Nephron (organoid): ENCODE measurements around the gene IL1RN.

ENCODE experiments used
- H3K27ac Mint-ChIP-seq, 3 experiments: 2 replicates each; pipeline ENCODE4 v1.8.0; 2020; ENCODE audit warnings: mixed read lengths in 3 of 3, mild to moderate bottlenecking in 2 of 3, moderate library complexity in 1 of 3
- H3K27me3 Mint-ChIP-seq: 2 replicates; pipeline ENCODE4 v1.8.0; 2021; ENCODE audit warnings: low read depth, mild to moderate bottlenecking, moderate library complexity, mixed read lengths
- H3K36me3 Mint-ChIP-seq: 2 replicates; pipeline ENCODE4 v1.8.0; 2020; ENCODE audit warnings: low read depth, mixed read lengths
- H3K4me1 Mint-ChIP-seq: 2 replicates; pipeline ENCODE4 v1.8.0; 2020; ENCODE audit warnings: mixed read lengths
- H3K4me3 Mint-ChIP-seq, 3 experiments: 2 replicates each; pipeline ENCODE4 v1.8.0; 2020; ENCODE audit warnings: mild to moderate bottlenecking in 3 of 3, mixed read lengths in 3 of 3, moderate library complexity in 2 of 3
- H3K9me3 Mint-ChIP-seq: 2 replicates; pipeline ENCODE4 v1.8.0; 2020; ENCODE audit warnings: mixed read lengths
- CTCF ChIP-seq, 3 experiments: fragments of 200-600 bp; sonication (generic); IDR thresholded peaks; one replicate each; pipeline ENCODE4 v1.5.0; 2021; ENCODE audit warnings: antibody characterized with exemption in 3 of 3; ENCODE audit not compliant: unreplicated experiment in 3 of 3

Gene IL1RN

GRCh38 chr2:113134717-113135116 lies 7.3 kb downstream of the IL1RN start:
- Mint-ChIP-seq H3K9me3 (no peaks in the 10 kb centered on the region), H3K36me3 (no peaks in the 10 kb centered on the region), H3K27me3 (peaks cover 3% of the 10 kb centered on the region), H3K27ac (no peak overlapping the region), H3K4me3 (no peak overlapping the region), H3K4me1 (peaks cover 5% of the 10 kb centered on the region)
- TF ChIP-seq CTCF (IDR thresholded peaks at IDR 0.05; ENCODE audit: unreplicated experiment in 3 of 3) = no peak

DNA sequence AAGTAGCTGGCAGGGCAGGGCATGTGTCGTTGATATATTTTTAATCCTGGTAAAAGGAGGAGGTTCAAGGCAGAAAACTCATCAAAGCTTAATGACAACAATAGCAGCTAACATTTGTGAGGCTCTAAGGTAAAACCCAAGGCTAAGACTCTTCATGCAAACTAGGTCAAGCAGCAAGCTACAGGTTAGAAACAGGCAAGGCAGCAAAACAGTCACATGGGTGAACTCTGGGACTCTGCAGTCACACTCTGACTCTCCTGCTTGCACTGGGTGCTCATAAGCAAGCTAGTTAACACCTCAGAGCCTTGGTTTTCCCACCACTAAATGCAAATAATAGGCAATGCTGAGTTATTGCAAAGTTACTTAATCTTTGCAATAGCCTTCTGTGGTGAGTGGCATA lies 7.9 kb downstream of the IL1RN start:
- Mint-ChIP-seq H3K9me3 (no peaks in the 10 kb centered on the region), H3K4me3 (no peak overlapping the region), H3K27me3 (peaks cover 3% of the 10 kb centered on the region), H3K4me1 (peaks cover 5% of the 10 kb centered on the region), H3K27ac (no peak overlapping the region), H3K36me3 (no peaks in the 10 kb centered on the region)
- TF ChIP-seq CTCF (IDR thresholded peaks at IDR 0.05; ENCODE audit: unreplicated experiment in 3 of 3) = no peak

DNA sequence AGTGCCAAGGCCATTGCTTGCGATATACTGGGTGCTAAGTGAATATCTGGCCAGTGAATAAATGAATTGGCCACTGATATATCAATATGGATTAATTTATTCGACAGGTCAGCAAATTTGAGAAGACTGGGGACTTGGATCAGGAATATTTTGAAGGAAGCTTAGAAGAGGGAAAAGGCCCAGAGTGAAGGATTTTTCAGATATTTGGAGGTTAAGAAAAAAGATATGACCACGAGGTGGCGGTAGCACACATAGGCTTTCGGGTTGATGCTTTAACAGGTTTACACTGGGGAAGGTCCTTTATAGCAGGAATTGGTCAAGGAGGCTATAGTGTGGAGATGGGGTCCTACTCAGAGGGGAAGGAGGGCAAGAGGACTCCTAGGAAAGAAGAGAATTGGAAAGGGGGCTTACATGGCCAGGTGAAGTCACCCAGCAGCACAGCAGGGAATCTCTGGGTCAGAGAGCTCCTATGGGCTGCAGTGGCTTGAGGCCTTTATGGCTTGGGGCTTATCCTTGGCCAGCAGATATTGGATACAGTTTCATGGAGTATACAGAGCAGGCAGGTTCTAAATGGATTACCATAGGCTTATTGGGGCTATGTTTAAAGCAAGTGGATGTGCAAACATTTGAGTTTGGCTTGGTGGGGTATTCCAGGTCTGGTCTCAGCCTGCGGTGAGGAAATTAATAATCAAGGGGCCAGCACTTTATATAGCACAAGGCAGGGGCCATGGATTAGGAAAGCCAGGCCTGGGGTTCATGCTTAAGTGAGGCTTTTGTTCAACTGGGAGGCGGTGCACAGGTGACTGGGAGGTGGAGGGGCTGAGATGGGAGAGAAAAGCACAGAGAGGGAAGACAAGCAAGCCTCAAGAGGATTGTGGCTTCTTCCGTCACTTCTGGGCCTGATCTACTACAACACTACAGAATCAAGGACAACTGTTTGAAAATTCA lies 9.7 kb downstream of the IL1RN start:
- peak; percentile 51 to 74 (median 70) for TF ChIP-seq CTCF (IDR thresholded peaks at IDR 0.05; ENCODE audit: unreplicated experiment in 3 of 3)
- Mint-ChIP-seq H3K4me1 (peaks cover 5% of the 10 kb centered on the region), H3K27me3 (peaks cover 3% of the 10 kb centered on the region), H3K36me3 (no peaks in the 10 kb centered on the region), H3K9me3 (no peaks in the 10 kb centered on the region), H3K27ac (no peak overlapping the region), H3K4me3 (no peak overlapping the region)

DNA sequence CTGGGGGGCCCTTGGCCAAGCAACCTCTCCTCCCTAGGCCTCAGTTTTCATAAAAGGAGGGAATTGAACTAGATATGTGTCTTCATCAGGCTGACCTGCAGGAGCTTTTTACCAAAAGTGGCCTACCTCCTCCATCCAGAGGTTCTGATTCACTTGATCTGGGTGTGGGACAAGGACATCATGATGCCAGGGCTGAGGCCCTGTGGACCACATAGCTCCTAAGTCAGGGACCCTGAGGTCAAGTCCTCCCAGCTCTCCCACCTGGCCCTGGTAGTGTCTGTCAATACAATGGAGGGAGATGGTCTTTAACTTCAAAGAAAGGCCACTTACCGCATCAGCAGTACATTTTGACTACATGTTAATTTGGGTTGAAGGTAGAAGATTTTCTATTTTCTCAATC lies 10.4 kb downstream of the IL1RN start:
- no peak overlapping the region for H3K4me3 Mint-ChIP-seq
- peaks cover 5% of the 10 kb centered on the region for H3K4me1 Mint-ChIP-seq
- no peaks in the 10 kb centered on the region for H3K9me3 Mint-ChIP-seq
- peaks cover 3% of the 10 kb centered on the region for H3K27me3 Mint-ChIP-seq
- H3K36me3 Mint-ChIP-seq = no peaks in the 10 kb centered on the region
- H3K27ac Mint-ChIP-seq = no peak overlapping the region
- no peak for TF ChIP-seq CTCF (IDR thresholded peaks at IDR 0.05; ENCODE audit: unreplicated experiment in 3 of 3)

DNA sequence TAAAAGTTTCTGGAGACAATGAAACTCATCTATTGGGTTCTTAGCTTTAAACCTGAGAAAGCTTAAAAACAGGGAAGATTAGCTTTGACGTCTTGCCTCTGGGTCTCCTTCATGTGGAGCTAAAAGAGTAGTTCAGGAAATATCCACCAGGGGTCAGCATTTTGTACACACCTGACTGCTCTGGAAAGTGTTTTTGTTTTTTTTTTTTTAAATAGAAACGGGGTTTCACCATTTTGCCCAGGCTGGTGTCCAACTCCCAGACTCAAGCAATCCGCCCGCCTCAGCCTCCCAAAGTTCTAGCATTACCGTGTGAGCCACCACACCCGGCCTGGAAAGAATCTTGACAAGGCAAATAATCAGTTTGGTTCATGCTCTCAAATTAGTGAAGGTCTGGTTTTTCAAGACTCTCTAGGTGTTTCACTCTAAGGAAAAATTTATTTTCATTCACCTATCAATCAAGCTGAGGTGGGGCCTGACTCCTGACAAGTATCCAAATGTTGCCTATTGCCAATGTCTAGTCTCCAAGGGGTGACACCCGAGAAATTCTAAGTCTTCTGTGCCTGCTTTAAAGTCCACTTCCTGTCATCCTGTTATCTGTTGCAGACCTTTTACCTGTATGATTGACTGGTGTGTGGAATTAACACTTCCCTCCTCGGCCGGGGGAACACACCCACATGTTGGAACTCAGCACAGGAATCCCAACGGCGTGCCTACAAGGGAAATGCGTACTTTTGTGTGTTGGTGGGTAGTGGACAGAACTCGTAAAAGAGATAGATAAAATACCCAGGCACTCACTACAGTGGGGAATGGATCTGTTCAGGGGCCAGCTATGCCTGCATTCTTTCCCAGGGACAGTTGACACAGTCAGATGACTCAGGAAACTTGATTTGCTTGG lies 11.3 kb downstream of the IL1RN start:
- no peaks in the 10 kb centered on the region for H3K9me3 Mint-ChIP-seq
- no peaks in the 10 kb centered on the region for H3K36me3 Mint-ChIP-seq
- no peak overlapping the region for H3K27ac Mint-ChIP-seq
- peak; percentile 77 to 80 (median 80) for TF ChIP-seq CTCF (IDR thresholded peaks at IDR 0.05; ENCODE audit: unreplicated experiment in 3 of 3)
- H3K4me1 Mint-ChIP-seq = peaks cover 5% of the 10 kb centered on the region
- peaks cover 3% of the 10 kb centered on the region for H3K27me3 Mint-ChIP-seq
- H3K4me3 Mint-ChIP-seq = no peak overlapping the region
